PC-9 (cell line): ENCODE data around the gene MAML3.

Experiments used
- CTCF ChIP-seq: fragments of 200-600 bp; sonication (generic); conservative IDR thresholded peaks from 2 replicates; pipeline ENCODE4 v1.6.1; 2017; ENCODE audit warnings: mixed run types, antibody characterized with exemption, mild to moderate bottlenecking, moderate library complexity
- EZH2 ChIP-seq: fragments of 200-600 bp; sonication (generic); IDR thresholded peaks from 2 replicates; pipeline ENCODE4 v1.8.0; 2017; ENCODE audit warnings: antibody characterized with exemption, low read depth

- TF ChIP-seq CTCF: no peak
- TF ChIP-seq EZH2: no peak
Measured at GRCh38 chr4:140163029-140163810, 9.2 kb upstream of the MAML3 start.
